Thyroid gland (tissue), 4 donors: ENCODE measurements around the gene CD209. TPM values are rescaled to one million over a fixed set of nuclear protein-coding genes. Genes with fewer than 3 reads are reported as not detected.
"Not testable (repeated sequence)": the region's sequence is repeated elsewhere in the genome, so short reads cannot be mapped to it uniquely, and the experiment has no call there.

Source experiments
- DNase-seq, 2 donors: peaks; one replicate each; pipeline ENCODE4 v3.0.0-alpha.2; 2019
- H3K27ac ChIP-seq, 3 donors: fragments of 200-600 bp; sonication (generic); 1 replicate in 2 of 3; 2 replicates in 1 of 3; pipeline ENCODE4 v1.5.1; 2016 to 2019; ENCODE audit warnings: mild to moderate bottlenecking in 1 of 3, moderate library complexity in 1 of 3
- H3K27me3 ChIP-seq: fragments of 200-600 bp; sonication (generic); one replicate; pipeline ENCODE4 v1.5.1; 2019
- H3K36me3 ChIP-seq, 2 donors: fragments of 200-600 bp; sonication (generic); one replicate each; pipeline ENCODE4 v1.5.1; 2016 to 2019
- H3K4me1 ChIP-seq, 2 donors: fragments of 200-600 bp; sonication (generic); one replicate each; pipeline ENCODE4 v1.5.1; 2017 to 2019
- H3K4me3 ChIP-seq, 3 donors: fragments of 200-600 bp; sonication (generic); replicated peaks in 1 of 3; 1 replicate in 2 of 3; 2 replicates in 1 of 3; pipeline ENCODE4 v1.5.1; 2016; ENCODE audit warnings: mild to moderate bottlenecking in 1 of 3
- H3K9me3 ChIP-seq: fragments of 200-600 bp; sonication (generic); one replicate; pipeline ENCODE4 v1.5.1; 2017
- CTCF ChIP-seq, 6 experiments: fragments of 200-600 bp in 3 of 6; fragments of 450-650 bp in 3 of 6; sonication (generic) in 3 of 6; IDR thresholded peaks; one replicate each; pipeline ENCODE4 v1.5.1; 2016 to 2019; ENCODE audit warnings: antibody characterized with exemption in 6 of 6, mild to moderate bottlenecking in 2 of 6, inconsistent platforms in 1 of 6, moderate library complexity in 1 of 6
- POLR2A ChIP-seq, 2 donors: fragments of 450-650 bp; IDR thresholded peaks; one replicate each; pipeline ENCODE4 v1.6.1; 2017; ENCODE audit warnings: antibody characterized with exemption in 2 of 2, mild to moderate bottlenecking in 2 of 2, moderate library complexity in 1 of 2
- WGBS, 2 donors: methylation state at CpG; one replicate each; pipeline ENCODE4 v1.1.5; 2017; 5-methylcytosine and 5-hydroxymethylcytosine counted together
- intact Hi-C: fragments of 100-400 bp; cut with DNase I; formaldehyde crosslinking; loops from one replicate; pipeline ENCODE4 v1.15.1; 2023
- total RNA-seq, 4 donors: library from RNA; depleted of rRNA; stranded (reverse); fragments of >200 nt; gene quantifications; one replicate each; pipeline ENCODE4 v1.2.3, GENCODE V29; 2016

Gene CD209
- total RNA-seq, result 1 to 10 TPM; 1.5 to 6.4 (median 3.3) TPM

GRCh38 chr19:7746903-7747884 is at the start of gene CD209:
TSS of gene CD209 (minus strand) at chr19:7747534. CDS start at chr19:7747511, 23 bp downstream.
- no peak for DNase-seq
- WGBS, 2 donors, result 52 to 55% methylated on average over 6 to 7 of the region's 7 CpGs
- intact Hi-C loops, result no loop called here
- TF ChIP-seq CTCF (IDR thresholded peaks at IDR 0.05), result no peak
- TF ChIP-seq POLR2A (IDR thresholded peaks at IDR 0.05), result no peak
- Histone ChIP-seq H3K27me3 (no peaks in the 10 kb centered on the region), H3K4me1 (no peaks in the 10 kb centered on the region), H3K27ac (no peak within 1 kb of the TSS), H3K36me3 (no peaks in the 10 kb centered on the region), H3K9me3 (no peaks in the 10 kb centered on the region), H3K4me3 (no peak within 1 kb of the TSS)

- DNase-seq, result no peak
- no peak overlapping the region for H3K4me3 ChIP-seq
- TF ChIP-seq CTCF (IDR thresholded peaks at IDR 0.05) (no peak), POLR2A (IDR thresholded peaks at IDR 0.05) (no peak)
- no peak overlapping the region for H3K27ac ChIP-seq
- 73 to 87% methylated on average over 8 of the region's 8 CpGs for WGBS, 2 donors
- no peaks in the 10 kb centered on the region for H3K4me1 ChIP-seq
- H3K36me3 ChIP-seq, result no peaks in the 10 kb centered on the region
- H3K9me3 ChIP-seq, result no peaks in the 10 kb centered on the region
- intact Hi-C loops, result loop anchor here (5.0 to 10.0 kb wide), 2 partner anchors 111 to 228 kb away; partner anchors contain the start of gene TRAPPC5
- H3K27me3 ChIP-seq, result no peaks in the 10 kb centered on the region
These were observed 48.3 kb upstream of the CD209 start for GRCh38 chr19:7795555-7796161.

- Histone ChIP-seq H3K36me3 (no peaks in the 10 kb centered on the region), H3K27ac (no peak overlapping the region), H3K9me3 (no peaks in the 10 kb centered on the region), H3K4me3 (no peak overlapping the region), H3K4me1 (peaks cover 0 to 6% of the 10 kb centered on the region in 2 donors), H3K27me3 (peaks cover 12% of the 10 kb centered on the region)
- WGBS, 2 donors, result 85 to 92% methylated on average over 3 of the region's 3 CpGs
- intact Hi-C loops, result loop anchor here (10.0 kb wide), 1 partner anchor 109 kb away; the partner anchor contains the start of gene TRAPPC5
- DNase-seq, result no peak
- TF ChIP-seq CTCF (IDR thresholded peaks at IDR 0.05) (no peak), POLR2A (IDR thresholded peaks at IDR 0.05) (no peak)
These were observed 46.2 kb upstream of the CD209 start for GRCh38 chr19:7793493-7793892.

- not testable (repeated sequence) for DNase-seq, H3K4me3 ChIP-seq, H3K27ac ChIP-seq, H3K9me3 ChIP-seq, H3K36me3 ChIP-seq, H3K4me1 ChIP-seq
- intact Hi-C loops, result loop anchor here (10.0 kb wide), 1 partner anchor 108 kb away; the partner anchor contains the start of gene TRAPPC5
- 77 to 84% methylated on average over 7 of the region's 7 CpGs for WGBS, 2 donors
- peaks cover 15% of the 10 kb centered on the region for H3K27me3 ChIP-seq
These were observed 45.4 kb upstream of the CD209 start for GRCh38 chr19:7792701-7793100.

- Histone ChIP-seq H3K4me1 (peaks cover 0 to 6% of the 10 kb centered on the region in 2 donors), H3K9me3 (no peaks in the 10 kb centered on the region), H3K36me3 (no peaks in the 10 kb centered on the region), H3K27me3 (peaks cover 15% of the 10 kb centered on the region), H3K27ac (no peak overlapping the region), H3K4me3 (no peak overlapping the region)
- DNase-seq, result no peak
- 37 to 48% methylated on average over 7 of the region's 7 CpGs for WGBS, 2 donors
- no peak for TF ChIP-seq CTCF (IDR thresholded peaks at IDR 0.05)
- intact Hi-C loops, result loop anchor here (10.0 kb wide), 1 partner anchor 107 kb away; the partner anchor contains the start of gene TRAPPC5
These were observed 44.9 kb upstream of the CD209 start for GRCh38 chr19:7792281-7792680.
